K562 (cell line): ENCODE measurements around the gene RDH11. TPM values are rescaled to one million over a fixed set of nuclear protein-coding genes. Genes with fewer than 3 reads are reported as not detected.

Source experiments
- ATAC-seq: fragments of 200-7000 bp; cut with Tn5 transposase; 3 replicates; pipeline ENCODE4 v1.9.1; 2020; ENCODE audit warnings: moderate library complexity
- BruUV-seq: library from RNA; stranded (reverse); fragments of 400-500 nt; replicated peaks from 2 replicates; lab custom pipeline; 2021; lab: Mats Ljungman, UMichigan
- CTCF ChIA-PET: fragments of 300-600 bp; formaldehyde crosslinking; extraction: SDS; loops from one replicate; lab custom pipeline; 2021; ENCODE audit warnings: low intra/inter-chr PET ratio; lab: Yijun Ruan, JAX
- POLR2A ChIA-PET: fragments of 300-600, 350-650 bp; sonication (Branson Sonifier 250); formaldehyde crosslinking; extraction: SDS; loops from one replicate; lab custom pipeline; 2021; ENCODE audit warnings: antibody characterized with exemption, inconsistent platforms; lab: Yijun Ruan, JAX
- DNase-seq, 4 experiments: peaks; one replicate each; pipeline versions ENCODE4 v3.0.0 to v3.0.0-alpha.2; 2011 to 2018; ENCODE audit warnings: low spot score in 3 of 4, mixed read lengths in 3 of 4; ENCODE audit errors: extremely low read depth in 1 of 4
- FAIRE-seq: peaks from 2 replicates; lab custom pipeline; 2011; peaks lifted over from hg19 to GRCh38; lab: Jason Lieb, UNC
- H2AFZ ChIP-seq: 2 replicates; pipeline ENCODE4 v1.6.0; 2011; ENCODE audit warnings: low read depth, low read length, control low read depth, inconsistent platforms
- H3K27ac ChIP-seq: fragments of 200-600 bp; 3 replicates; pipeline ENCODE4 v1.8.0; 2011; ENCODE audit warnings: low read depth, mild to moderate bottlenecking, control low read depth, inconsistent platforms, low read length, moderate library complexity, mixed read lengths; ENCODE audit errors: extremely low read depth
- H3K27me3 ChIP-seq, 2 experiments: fragments of 300-600 bp in 1 of 2; 2 replicates in 1 of 2; 3 replicates in 1 of 2; pipeline versions ENCODE4 v1.6.0 to v1.8.0; 2011; ENCODE audit warnings: inconsistent platforms in 2 of 2, low read length in 2 of 2, mild to moderate bottlenecking in 1 of 2, mixed read lengths in 1 of 2, moderate library complexity in 1 of 2; ENCODE audit not compliant: control insufficient read depth in 2 of 2, insufficient read depth in 2 of 2
- H3K36me3 ChIP-seq: fragments of 300-600 bp; 3 replicates; pipeline ENCODE4 v1.8.0; 2011; ENCODE audit warnings: mild to moderate bottlenecking, low read length, inconsistent platforms; ENCODE audit not compliant: control insufficient read depth, insufficient read depth
- H3K4me1 ChIP-seq, 2 experiments: fragments of 200-600 bp in 1 of 2; replicated peaks in 1 of 2; 2 replicates in 1 of 2; 3 replicates in 1 of 2; pipeline versions ENCODE4 v1.5.1 to v1.8.0; 2011; ENCODE audit warnings: inconsistent platforms in 2 of 2, low read length in 2 of 2, mild to moderate bottlenecking in 1 of 2, mixed read lengths in 1 of 2, moderate library complexity in 1 of 2; ENCODE audit not compliant: control insufficient read depth in 2 of 2, insufficient read depth in 2 of 2
- H3K4me2 ChIP-seq: 2 replicates; pipeline ENCODE4 v1.6.1; 2011; ENCODE audit warnings: low read length, control low read depth, inconsistent platforms, mixed read lengths; ENCODE audit not compliant: insufficient read depth
- H3K4me3 ChIP-seq: fragments of 200-600 bp; sonication (generic), shearing (Covaris generic); 2 replicates; pipeline ENCODE4 v1.5.1; 2016; ENCODE audit warnings: control low read depth, inconsistent platforms
- H3K79me2 ChIP-seq: fragments of 200-600 bp; 3 replicates; pipeline ENCODE4 v1.8.0; 2011; ENCODE audit warnings: low read length, inconsistent platforms; ENCODE audit not compliant: control insufficient read depth, insufficient read depth
- H3K9ac ChIP-seq, 2 experiments: 2 replicates each; pipeline versions ENCODE4 v1.6.0 to v1.6.1; 2011; ENCODE audit warnings: low read depth in 2 of 2, low read length in 2 of 2, control low read depth in 1 of 2, inconsistent platforms in 1 of 2, mild to moderate bottlenecking in 1 of 2, mixed read lengths in 1 of 2; ENCODE audit not compliant: insufficient read depth in 1 of 2
- H3K9me1 ChIP-seq: one replicate; pipeline ENCODE4 v1.6.0; 2011; ENCODE audit warnings: inconsistent platforms, mild to moderate bottlenecking, low read length, moderate library complexity; ENCODE audit not compliant: control insufficient read depth, insufficient read depth
- H3K9me3 ChIP-seq: replicated peaks from 2 replicates; pipeline ENCODE4 v1.5.1; 2011; ENCODE audit warnings: low read depth, low read length, inconsistent platforms; ENCODE audit not compliant: control insufficient read depth, insufficient read depth
- H4K20me1 ChIP-seq: replicated peaks from 2 replicates; pipeline ENCODE4 v1.6.1; 2011; ENCODE audit warnings: low read length, inconsistent platforms, mixed read lengths; ENCODE audit not compliant: control insufficient read depth, insufficient read depth
- CTBP1 ChIP-seq: fragments of 450-650 bp; IDR thresholded peaks from 2 replicates; pipeline ENCODE4 v1.6.1; 2016; ENCODE audit warnings: borderline replicate concordance
- DEAF1 ChIP-seq: fragments of 450-650 bp; formaldehyde crosslinking; IDR thresholded peaks from 2 replicates; pipeline ENCODE4 v1.4.0; 2020; ENCODE audit warnings: mild to moderate bottlenecking, moderate library complexity
- JUND ChIP-seq, 2 experiments: IDR thresholded peaks; 2 replicates in 1 of 2; 3 replicates in 1 of 2; pipeline ENCODE4 v1.6.1; 2011; ENCODE audit warnings: borderline replicate concordance in 2 of 2, low read depth in 2 of 2, low read length in 2 of 2, improper control_type of control experiment in 1 of 2, missing biosample characterization in 1 of 2, missing genetic modification characterization in 1 of 2, missing genetic modification reagents in 1 of 2
- KLF1 ChIP-seq: fragments of 450-650 bp; IDR thresholded peaks from 2 replicates; pipeline ENCODE4 v1.6.1; 2016; ENCODE audit warnings: missing genetic modification characterization, missing compliant biosample characterization
- RAD21 ChIP-seq, 2 experiments: fragments of 250-450 bp in 1 of 2; fragments of 450-650 bp in 1 of 2; sonication (Bioruptor Pico) in 1 of 2; formaldehyde crosslinking in 1 of 2; IDR thresholded peaks in 1 of 2; conservative IDR thresholded peaks in 1 of 2; 2 replicates each; pipeline versions ENCODE4 v1.4.0 to v1.8.0; 2020 to 2022; ENCODE audit warnings: mild to moderate bottlenecking in 2 of 2, moderate library complexity in 1 of 2
- RCOR1 ChIP-seq, 2 experiments: IDR thresholded peaks; 2 replicates each; pipeline ENCODE4 v1.6.1; 2012; ENCODE audit warnings: low read depth in 2 of 2, low read length in 2 of 2, borderline replicate concordance in 1 of 2, improper control_type of control experiment in 1 of 2
- SMC3 ChIP-seq: conservative IDR thresholded peaks from 2 replicates; pipeline ENCODE4 v1.6.1; 2011; ENCODE audit warnings: low read depth, low read length, improper control_type of control experiment; ENCODE audit not compliant: insufficient read depth
- SPI1 ChIP-seq: IDR thresholded peaks from 2 replicates; pipeline ENCODE4 v1.6.1; 2011; ENCODE audit warnings: low read depth, low read length, control low read depth, borderline replicate concordance
- TARDBP ChIP-seq: fragments of 450-650 bp; IDR thresholded peaks from 2 replicates; pipeline ENCODE4 v1.6.1; 2016
- WGBS: fragments of 100-300 bp; shearing (Covaris generic); methylation state at CpG from one replicate; pipeline ENCODE4 v1.1.6; 2016; ENCODE audit warnings: low coverage, mixed read lengths; ENCODE audit not compliant: insufficient coverage; ENCODE audit errors: missing lambda C conversion rate; 5-methylcytosine and 5-hydroxymethylcytosine counted together
- in situ Hi-C: fragments of 300-500 bp; cut with MboI; formaldehyde crosslinking; loops from 4 replicates; pipeline ENCODE4 v1.15.0; 2018; ENCODE audit warnings: inconsistent platforms, mixed read lengths
- intact Hi-C: fragments of 100-400 bp; cut with micrococcal nuclease; formaldehyde crosslinking; loops from 2 replicates; pipeline ENCODE4 v1.14.2; 2022
- polyA plus RNA-seq, 8 experiments: library from polyadenylated mRNA; depleted of rRNA in 4 of 8; stranded (reverse) in 5 of 8; unstranded in 3 of 8; fragments of >200 nt; fragmentation: Nextera tagmentation in 2 of 8; fragmentation: Illumina TruSeq in 1 of 8; extraction: Ambion mirVana in 2 of 8; extraction: Trizol in 1 of 8; gene quantifications; 2 replicates each; pipeline versions ENCODE4 v1.2.1 to v1.2.3, GENCODE V29; 2011 to 2014; ENCODE audit warnings: inconsistent platforms in 1 of 8, missing spikeins in 1 of 8
- total RNA-seq, 7 experiments: library from RNA; depleted of rRNA in 6 of 7; stranded (reverse); fragments of >200 nt in 6 of 7; fragmentation: Illumina TruSeq in 2 of 7; extraction: Trizol in 2 of 7; gene quantifications; 2 replicates each; pipeline versions ENCODE4 v1.2.1 to v1.2.3, GENCODE V29; 2011 to 2021; ENCODE audit warnings: low replicate concordance in 1 of 7
- TF ChIP-seq, protein P1 (sequence below), 2 experiments: fragments of 450-650 bp; formaldehyde crosslinking in 1 of 2; IDR thresholded peaks; 2 replicates each; pipeline versions ENCODE4 v1.4.0 to v1.6.1; 2014 to 2020; ENCODE audit warnings: mild to moderate bottlenecking in 2 of 2, borderline replicate concordance in 1 of 2, low read depth in 1 of 2

The RDH11 gene
- total and polyA plus RNA-seq, 9 of the 15 experiments (the other 6 are each of a cell fraction or from before 2014, with no cell fraction given): 50.6 to 172 (median 70.5) TPM

GRCh38 chr14:67704484-67705089 lies 9.0 kb upstream of the RDH11 start:
- Histone ChIP-seq H3K9me3 (no peaks in the 10 kb centered on the region), H2AFZ (no peak overlapping the region; the same call in 1 of the 2 replicates), H3K4me2 (no peak overlapping the region), H4K20me1 (no peaks in the 10 kb centered on the region), H3K9ac (no peak overlapping the region), H3K27ac (no peak overlapping the region), H3K9me1 (no peaks in the 10 kb centered on the region), H3K79me2 (no peaks in the 10 kb centered on the region), H3K36me3 (no peaks in the 10 kb centered on the region), H3K4me3 (no peak overlapping the region), H3K4me1 (no peaks in the 10 kb centered on the region; a peak in 1 of 5 replicates), H3K27me3 (no peaks in the 10 kb centered on the region)
- in situ Hi-C loops: loop anchor here (10.0 kb wide), 2 partner anchors 120 to 270 kb away; no protein-coding TSS in a partner anchor
- DNase-seq (peak; percentile 18 to 71 (median 38)), ATAC-seq (peak; percentile 91), FAIRE-seq (peak; percentile 86)
- BruUV-seq: no TSS peak
- CTCF ChIA-PET: interaction anchor here (0.8 to 2.9 kb wide), 5 partner anchors 30 to 178 kb away, joined by 3 to 19 read pairs (median 6); partner anchors contain the start of genes ARG2, PIGH and VTI1B
- intact Hi-C loops: loop anchor here (1.0 to 5.0 kb wide), 5 partner anchors 30 to 277 kb away; partner anchors contain the start of gene VTI1B
- POLR2A ChIA-PET: interaction anchor here (0.6 to 2.1 kb wide), 11 partner anchors 9 to 164 kb away, joined by 3 to 14 read pairs (median 3); partner anchors contain the start of gene ARG2
- WGBS: 6% methylated on average over 2 of the region's 3 CpGs
- TF ChIP-seq TARDBP (no peak), CTBP1 (peak; percentile 21; the same call in 1 of the 2 replicates), KLF1 (no peak), JUND (IDR thresholded peaks at IDR 0.05; ENCODE audit: borderline replicate concordance, low read depth, low read length) (0 out of 2 replicates have a peak, but pooled peaks have one; percentile 15), JUND (tag; IDR thresholded peaks at IDR 0.05; ENCODE audit: borderline replicate concordance, low read depth, low read length) (no peak), SMC3 (peak; percentile 81), DEAF1 (CRISPR knock-in tag) (peak; percentile 76), RCOR1 (IDR thresholded peaks at IDR 0.05; ENCODE audit: borderline replicate concordance in 1 of 2, low read depth in 2 of 2, low read length in 2 of 2) (peak in 1 of 2 experiments; percentile 42; a peak in 1 of 4 replicates), SPI1 (peak; percentile 96), RAD21 (CRISPR knock-in tag; conservative IDR thresholded peaks at IDR 0.05 in 1 of 2, IDR thresholded peaks at IDR 0.05 in 1 of 2) (peak; percentile 87 to 91)
- TF ChIP-seq, protein P1, sequence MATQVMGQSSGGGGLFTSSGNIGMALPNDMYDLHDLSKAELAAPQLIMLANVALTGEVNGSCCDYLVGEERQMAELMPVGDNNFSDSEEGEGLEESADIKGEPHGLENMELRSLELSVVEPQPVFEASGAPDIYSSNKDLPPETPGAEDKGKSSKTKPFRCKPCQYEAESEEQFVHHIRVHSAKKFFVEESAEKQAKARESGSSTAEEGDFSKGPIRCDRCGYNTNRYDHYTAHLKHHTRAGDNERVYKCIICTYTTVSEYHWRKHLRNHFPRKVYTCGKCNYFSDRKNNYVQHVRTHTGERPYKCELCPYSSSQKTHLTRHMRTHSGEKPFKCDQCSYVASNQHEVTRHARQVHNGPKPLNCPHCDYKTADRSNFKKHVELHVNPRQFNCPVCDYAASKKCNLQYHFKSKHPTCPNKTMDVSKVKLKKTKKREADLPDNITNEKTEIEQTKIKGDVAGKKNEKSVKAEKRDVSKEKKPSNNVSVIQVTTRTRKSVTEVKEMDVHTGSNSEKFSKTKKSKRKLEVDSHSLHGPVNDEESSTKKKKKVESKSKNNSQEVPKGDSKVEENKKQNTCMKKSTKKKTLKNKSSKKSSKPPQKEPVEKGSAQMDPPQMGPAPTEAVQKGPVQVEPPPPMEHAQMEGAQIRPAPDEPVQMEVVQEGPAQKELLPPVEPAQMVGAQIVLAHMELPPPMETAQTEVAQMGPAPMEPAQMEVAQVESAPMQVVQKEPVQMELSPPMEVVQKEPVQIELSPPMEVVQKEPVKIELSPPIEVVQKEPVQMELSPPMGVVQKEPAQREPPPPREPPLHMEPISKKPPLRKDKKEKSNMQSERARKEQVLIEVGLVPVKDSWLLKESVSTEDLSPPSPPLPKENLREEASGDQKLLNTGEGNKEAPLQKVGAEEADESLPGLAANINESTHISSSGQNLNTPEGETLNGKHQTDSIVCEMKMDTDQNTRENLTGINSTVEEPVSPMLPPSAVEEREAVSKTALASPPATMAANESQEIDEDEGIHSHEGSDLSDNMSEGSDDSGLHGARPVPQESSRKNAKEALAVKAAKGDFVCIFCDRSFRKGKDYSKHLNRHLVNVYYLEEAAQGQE (IDR thresholded peaks at IDR 0.05; ENCODE audit: borderline replicate concordance): peak; percentile 80
- TF ChIP-seq, protein P1 (CRISPR knock-in tag; IDR thresholded peaks at IDR 0.05; ENCODE audit: low read depth): no peak
